Common myeloid progenitor, CD34-positive (primary cell): ENCODE measurements around the gene ALOX12. TPM values are rescaled to one million over a fixed set of nuclear protein-coding genes. Genes with fewer than 3 reads are reported as not detected.
"Not testable (repeated sequence)": the region's sequence is repeated elsewhere in the genome, so short reads cannot be mapped to it uniquely, and the experiment has no call there.

ENCODE experiments used
- CTCF ChIA-PET: fragments of 350-600 bp; sonication (Branson Sonifier 250); formaldehyde crosslinking; loops from one replicate; lab custom pipeline; 2021; ENCODE audit warnings: antibody characterized with exemption; lab: Charles Lee
- POLR2A ChIA-PET: fragments of 350-600 bp; sonication (Branson Sonifier 250); formaldehyde crosslinking; loops from one replicate; lab custom pipeline; 2021; ENCODE audit warnings: antibody characterized with exemption; lab: Charles Lee
- DNase-seq, 3 donors: peaks; one replicate each; pipeline versions ENCODE4 v3.0.0 to v3.0.0-alpha.2; 2013
- H3K27ac ChIP-seq, 2 experiments: 1 replicate in 1 of 2; 2 replicates in 1 of 2; pipeline ENCODE4 v1.7.0; 2013; ENCODE audit warnings: inconsistent platforms in 2 of 2, low read length in 2 of 2, mild to moderate bottlenecking in 2 of 2, low read depth in 1 of 2, moderate library complexity in 1 of 2; ENCODE audit not compliant: severe bottlenecking in 2 of 2, insufficient read depth in 1 of 2, poor library complexity in 1 of 2
- H3K27me3 ChIP-seq, 5 experiments: replicated peaks in 2 of 5; 1 replicate in 3 of 5; 2 replicates in 2 of 5; pipeline versions ENCODE4 v1.6.1 to v1.7.0; 2013; ENCODE audit warnings: low read length in 4 of 5, mild to moderate bottlenecking in 2 of 5, moderate library complexity in 2 of 5, inconsistent platforms in 1 of 5; ENCODE audit not compliant: insufficient read depth in 5 of 5, control insufficient read depth in 4 of 5
- H3K36me3 ChIP-seq, 4 experiments: 1 replicate in 2 of 4; 2 replicates in 2 of 4; pipeline versions ENCODE4 v1.6.1 to v1.7.0; 2013; ENCODE audit warnings: low read length in 3 of 4, control low read depth in 1 of 4, mild to moderate bottlenecking in 1 of 4; ENCODE audit not compliant: control insufficient read depth in 4 of 4, insufficient read depth in 4 of 4
- H3K4me1 ChIP-seq, 4 experiments: 1 replicate in 3 of 4; 2 replicates in 1 of 4; pipeline versions ENCODE4 v1.6.1 to v1.7.1; 2013; ENCODE audit warnings: low read length in 3 of 4, mild to moderate bottlenecking in 3 of 4, control low read depth in 1 of 4, inconsistent platforms in 1 of 4, moderate library complexity in 1 of 4; ENCODE audit not compliant: control insufficient read depth in 4 of 4, insufficient read depth in 4 of 4; ENCODE audit errors: control extremely low read depth in 1 of 4
- H3K4me3 ChIP-seq, 7 experiments: 1 replicate in 4 of 7; 2 replicates in 3 of 7; pipeline versions ENCODE4 v1.5.1 to v1.7.0; 2013; ENCODE audit warnings: mild to moderate bottlenecking in 7 of 7, low read length in 6 of 7, moderate library complexity in 6 of 7, inconsistent platforms in 2 of 7, low read depth in 2 of 7, control low read depth in 1 of 7; ENCODE audit not compliant: insufficient read depth in 4 of 7, control insufficient read depth in 1 of 7; ENCODE audit errors: extremely low read depth in 1 of 7
- H3K9me3 ChIP-seq, 5 experiments: 1 replicate in 4 of 5; 2 replicates in 1 of 5; pipeline versions ENCODE4 v1.6.1 to v1.7.1; 2013; ENCODE audit warnings: low read length in 4 of 5, mild to moderate bottlenecking in 2 of 5, inconsistent platforms in 1 of 5, low read depth in 1 of 5, moderate library complexity in 1 of 5; ENCODE audit not compliant: control insufficient read depth in 4 of 5, insufficient read depth in 2 of 5; ENCODE audit errors: control extremely low read depth in 1 of 5
- WGBS: methylation state at CpG from one replicate; pipeline ENCODE4 v1.1.5; 2013; ENCODE audit not compliant: insufficient coverage; 5-methylcytosine and 5-hydroxymethylcytosine counted together
- polyA plus RNA-seq: library from polyadenylated mRNA; unstranded; fragments of 120-200 nt; gene quantifications from one replicate; pipeline ENCODE4 v1.2.1, GENCODE V29; 2013

The ALOX12 gene
- polyA plus RNA-seq, result 1.7 TPM

GRCh38 chr17:6995500-6996255 is at the start of gene ALOX12:
Gene ALOX12, plus strand, starts transcription at chr17:6996049. Its CDS starts 69 bp downstream, at chr17:6996118.
- Histone ChIP-seq H3K36me3 (peaks cover 2 to 36% (median 22%) of the 10 kb centered on the region in 4 experiments), H3K27ac (peak within 1 kb of the TSS in 1 of 2 experiments; percentile 26), H3K4me3 (peak within 1 kb of the TSS in 5 of 7 experiments; percentile 15 to 61 (median 24)), H3K27me3 (no peaks in the 10 kb centered on the region), H3K9me3 (no peaks in the 10 kb centered on the region), H3K4me1 (peaks cover 3 to 31% (median 18%) of the 10 kb centered on the region in 4 experiments)
- WGBS, result 42% methylated on average over 48 of the region's 64 CpGs
- CTCF ChIA-PET, result interaction anchor here (0.7 to 2.5 kb wide), 7 partner anchors 9 to 153 kb away, joined by 3 to 10 read pairs (median 3); no protein-coding TSS in a partner anchor
- POLR2A ChIA-PET, result interaction anchor here (0.6 to 1.0 kb wide), 2 partner anchors 62 to 253 kb away, joined by 3 to 4 read pairs; no protein-coding TSS in a partner anchor
- peak in 1 of 3 donors; percentile 38 for DNase-seq

DNA sequence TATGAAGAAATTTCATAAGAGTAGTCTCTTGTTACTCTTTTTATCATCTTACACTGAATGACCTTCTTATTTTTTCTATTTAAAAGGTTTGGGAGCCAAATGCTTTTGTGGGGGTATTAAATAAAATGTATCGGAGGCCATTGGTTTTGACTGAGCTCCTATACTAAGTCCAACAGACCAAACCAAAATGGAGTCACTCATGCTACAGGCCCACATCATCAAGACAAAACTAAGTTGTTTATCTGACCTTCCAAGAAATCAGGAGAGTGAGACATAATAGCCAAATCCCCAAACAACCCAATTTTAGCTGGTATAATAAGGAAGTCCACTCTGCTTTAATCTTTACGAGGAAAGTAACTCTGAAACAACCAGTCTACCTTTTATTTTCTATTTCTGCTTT is 48.1 kb upstream of the ALOX12 start:
- ChIA-PET POLR2A (no interaction called here), CTCF (interaction anchor here (1.0 kb wide), 1 partner anchor 48 kb away, joined by 3 read pairs; no protein-coding TSS in a partner anchor)
- no CpG with 5 or more reads among the region's 2 CpGs for WGBS
- Histone ChIP-seq H3K9me3 (no peaks in the 10 kb centered on the region), H3K4me1 (peaks cover 8 to 22% (median 15%) of the 10 kb centered on the region in 4 experiments), H3K36me3 (no peaks in the 10 kb centered on the region), H3K27me3 (no peaks in the 10 kb centered on the region), H3K4me3 (no peak overlapping the region), H3K27ac (no peak overlapping the region)
- no peak for DNase-seq

DNA sequence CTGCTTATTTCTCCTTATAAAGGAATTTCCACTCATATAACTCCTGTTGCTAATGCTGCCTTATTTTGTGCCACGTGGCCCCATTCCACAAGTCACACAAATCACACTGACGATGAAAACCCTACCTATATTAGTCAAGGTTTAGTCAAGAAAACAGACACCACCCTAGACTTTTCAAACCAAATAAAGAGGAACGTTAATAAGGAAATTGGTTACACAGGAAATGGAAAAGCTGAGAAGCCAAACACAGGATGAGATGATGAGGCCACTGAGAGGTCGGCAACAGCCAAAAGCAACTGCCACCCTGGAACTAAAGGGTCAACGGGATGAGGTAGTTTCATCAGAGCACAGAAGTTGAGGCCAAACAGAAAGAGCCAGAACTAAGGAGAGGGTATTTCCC is 47.3 kb upstream of the ALOX12 start:
- ChIA-PET CTCF (no interaction called here), POLR2A (interaction anchor here (0.5 kb wide), 1 partner anchor 18 kb away, joined by 3 read pairs; no protein-coding TSS in a partner anchor)
- Histone ChIP-seq H3K4me3 (peak overlapping the region in 3 of 7 experiments; percentile 9 to 57 (median 25)), H3K36me3 (no peaks in the 10 kb centered on the region), H3K27ac (no peak overlapping the region), H3K9me3 (no peaks in the 10 kb centered on the region), H3K27me3 (no peaks in the 10 kb centered on the region), H3K4me1 (peaks cover 8 to 19% (median 15%) of the 10 kb centered on the region in 4 experiments)
- WGBS, result 0% methylated on average over 2 of the region's 5 CpGs
- DNase-seq, result peak in 2 of 3 donors; percentile 28 to 38

DNA sequence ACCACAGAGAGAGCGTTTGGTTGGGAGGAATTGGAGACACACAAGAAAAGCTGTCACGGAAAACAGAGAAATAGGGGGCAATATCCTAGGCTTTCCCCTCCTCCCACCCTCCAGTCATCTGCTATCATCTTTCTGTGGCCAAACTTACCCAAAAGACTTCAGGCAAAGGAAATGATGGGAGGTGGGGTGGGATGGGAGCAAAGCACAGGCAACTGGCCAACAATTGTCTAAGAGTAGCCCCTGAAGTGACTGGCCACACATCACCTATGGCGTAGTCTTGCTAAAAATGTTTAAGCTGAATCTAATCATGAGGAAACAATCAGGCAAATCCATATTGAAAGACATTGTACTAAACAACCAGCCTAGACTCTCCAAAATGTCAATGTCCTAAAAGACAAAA is 46.9 kb upstream of the ALOX12 start:
- Histone ChIP-seq H3K9me3 (no peaks in the 10 kb centered on the region), H3K36me3 (no peaks in the 10 kb centered on the region), H3K4me3 (peak overlapping the region in 3 of 7 experiments; percentile 9 to 57 (median 25)), H3K27ac (no peak overlapping the region), H3K4me1 (peaks cover 8 to 19% (median 15%) of the 10 kb centered on the region in 4 experiments), H3K27me3 (no peaks in the 10 kb centered on the region)
- DNase-seq, result no peak
- no CpG with 5 or more reads among the region's 3 CpGs for WGBS
- CTCF ChIA-PET, result no interaction called here
- POLR2A ChIA-PET, result interaction anchor here (0.5 kb wide), 1 partner anchor 18 kb away, joined by 3 read pairs; no protein-coding TSS in a partner anchor

GRCh38 chr17:6950938-6951337 is 44.9 kb upstream of the ALOX12 start:
- CTCF ChIA-PET, H3K27ac ChIP-seq, H3K36me3 ChIP-seq, H3K4me3 ChIP-seq, H3K9me3 ChIP-seq, POLR2A ChIA-PET, DNase-seq, H3K27me3 ChIP-seq: not testable (repeated sequence)
- no CpG with 5 or more reads among the region's 2 CpGs for WGBS
- peaks cover 8 to 19% (median 15%) of the 10 kb centered on the region in 4 experiments for H3K4me1 ChIP-seq

DNA sequence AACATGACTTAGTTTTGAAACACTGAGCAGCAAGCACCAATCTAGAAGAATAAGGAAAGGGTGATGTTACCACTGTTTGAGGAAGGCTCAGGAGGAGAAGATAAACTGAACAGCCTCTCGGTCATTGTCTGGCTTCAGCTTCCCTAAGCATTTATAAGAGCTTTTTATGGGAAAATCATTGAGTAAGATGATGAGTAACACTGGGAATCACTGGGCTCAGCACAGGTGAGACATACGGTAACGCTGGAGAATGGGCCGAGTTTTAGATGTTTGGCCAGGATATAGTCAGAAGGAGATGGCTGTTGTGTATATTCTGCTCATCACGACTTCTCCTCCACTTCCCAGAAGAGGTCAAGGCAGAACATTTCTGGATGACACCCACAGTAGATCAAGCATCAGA is 42.2 kb upstream of the ALOX12 start:
- Histone ChIP-seq H3K4me1 (peaks cover 2 to 10% (median 6%) of the 10 kb centered on the region in 4 experiments), H3K9me3 (peaks cover 0 to under 1% (median 0%) of the 10 kb centered on the region in 5 experiments), H3K36me3 (no peaks in the 10 kb centered on the region), H3K27me3 (no peaks in the 10 kb centered on the region), H3K4me3 (no peak overlapping the region), H3K27ac (no peak overlapping the region)
- 100% methylated on average over 2 of the region's 5 CpGs for WGBS
- POLR2A ChIA-PET, result no interaction called here
- CTCF ChIA-PET, result interaction anchor here (1.3 kb wide), 1 partner anchor 51 kb away, joined by 3 read pairs; no protein-coding TSS in a partner anchor
- DNase-seq, result no peak

DNA sequence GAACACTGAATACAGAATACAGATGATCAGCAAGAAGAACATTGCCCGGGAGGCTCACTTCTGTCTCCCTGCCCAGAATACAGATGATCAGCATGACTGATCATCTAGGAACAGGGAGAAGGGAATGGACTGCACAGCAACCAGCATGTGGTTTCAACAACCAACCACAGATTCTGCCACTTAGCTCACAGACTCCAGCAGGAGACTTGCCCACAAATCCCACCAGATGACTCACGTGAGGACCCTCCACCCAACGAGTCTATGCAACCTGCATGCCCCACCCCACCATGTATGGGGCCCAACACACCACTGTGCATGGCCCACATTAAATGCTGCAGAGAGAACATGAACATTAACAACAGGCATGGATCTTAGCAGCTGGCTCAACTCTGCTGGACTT is 36.1 kb upstream of the ALOX12 start:
- CTCF ChIA-PET, result no interaction called here
- no peaks in the 10 kb centered on the region for H3K27me3 ChIP-seq
- peaks cover 0 to 20% (median 4%) of the 10 kb centered on the region in 5 experiments for H3K9me3 ChIP-seq
- no peaks in the 10 kb centered on the region for H3K36me3 ChIP-seq
- no peaks in the 10 kb centered on the region for H3K4me1 ChIP-seq
- POLR2A ChIA-PET, result no interaction called here
- 83% methylated on average over 3 of the region's 3 CpGs for WGBS
- no peak overlapping the region for H3K27ac ChIP-seq
- no peak overlapping the region for H3K4me3 ChIP-seq
- no peak for DNase-seq
